Trophoblast cell (in vitro differentiated cells and primary cell): ENCODE measurements around the gene RPL15.
"Not testable (repeated sequence)": the region's sequence is repeated elsewhere in the genome, so short reads cannot be mapped to it uniquely, and the experiment has no call there.

Experiments
- DNase-seq, 2 donors: peaks; one replicate each; pipeline ENCODE4 v3.0.0-alpha.2; 2016
- H2AFZ ChIP-seq: 2 replicates; pipeline ENCODE4 v1.6.1; 2013; ENCODE audit warnings: low read length, moderate library complexity, mild to moderate bottlenecking; ENCODE audit not compliant: insufficient read depth, poor library complexity
- H2AK5ac ChIP-seq: 2 replicates; pipeline ENCODE4 v1.6.1; 2013; ENCODE audit warnings: mild to moderate bottlenecking, low read length
- H2BK120ac ChIP-seq: 2 replicates; pipeline ENCODE4 v1.6.1; 2013; ENCODE audit warnings: low read length, mild to moderate bottlenecking, moderate library complexity; ENCODE audit not compliant: insufficient read depth, poor library complexity
- H2BK12ac ChIP-seq: 2 replicates; pipeline ENCODE4 v1.6.1; 2013; ENCODE audit warnings: mild to moderate bottlenecking, low read length, moderate library complexity
- H2BK5ac ChIP-seq: 2 replicates; pipeline ENCODE4 v1.6.1; 2013; ENCODE audit warnings: low read length, low read depth, moderate library complexity, mild to moderate bottlenecking; ENCODE audit not compliant: poor library complexity
- H3K14ac ChIP-seq: 2 replicates; pipeline ENCODE4 v1.6.1; 2013; ENCODE audit warnings: mild to moderate bottlenecking, low read length
- H3K18ac ChIP-seq: 2 replicates; pipeline ENCODE4 v1.6.1; 2013; ENCODE audit warnings: mild to moderate bottlenecking, low read length
- H3K23ac ChIP-seq: 2 replicates; pipeline ENCODE4 v1.6.1; 2013; ENCODE audit warnings: low read length
- H3K27ac ChIP-seq: 2 replicates; pipeline ENCODE4 v1.5.1; 2013; ENCODE audit warnings: low read depth, mild to moderate bottlenecking, inconsistent platforms, low read length, moderate library complexity
- H3K27me3 ChIP-seq: 2 replicates; pipeline ENCODE4 v1.6.1; 2013; ENCODE audit warnings: inconsistent platforms, mild to moderate bottlenecking, low read length, moderate library complexity; ENCODE audit not compliant: insufficient read depth
- H3K36me3 ChIP-seq, 2 experiments: 1 replicate in 1 of 2; 2 replicates in 1 of 2; pipeline ENCODE4 v1.6.1; 2013; ENCODE audit warnings: low read length in 2 of 2, mild to moderate bottlenecking in 2 of 2, moderate library complexity in 1 of 2; ENCODE audit not compliant: insufficient read depth in 2 of 2, control insufficient read depth in 1 of 2
- H3K4ac ChIP-seq: 2 replicates; pipeline ENCODE4 v1.6.1; 2013; ENCODE audit warnings: low read depth, mild to moderate bottlenecking, low read length, moderate library complexity
- H3K4me1 ChIP-seq, 2 experiments: 1 replicate in 1 of 2; 2 replicates in 1 of 2; pipeline ENCODE4 v1.6.1; 2013; ENCODE audit warnings: low read length in 2 of 2, mild to moderate bottlenecking in 2 of 2, moderate library complexity in 1 of 2; ENCODE audit not compliant: insufficient read depth in 2 of 2, control insufficient read depth in 1 of 2
- H3K4me2 ChIP-seq: 2 replicates; pipeline ENCODE4 v1.6.1; 2013; ENCODE audit warnings: inconsistent platforms, mild to moderate bottlenecking, low read length, moderate library complexity
- H3K4me3 ChIP-seq: 2 replicates; pipeline ENCODE4 v1.5.1; 2013; ENCODE audit warnings: mild to moderate bottlenecking, low read depth, low read length, inconsistent platforms
- H3K79me1 ChIP-seq: one replicate; pipeline ENCODE4 v1.6.1; 2013; ENCODE audit warnings: low read length
- H3K79me2 ChIP-seq: 2 replicates; pipeline ENCODE4 v1.6.1; 2013; ENCODE audit warnings: low read length, mild to moderate bottlenecking; ENCODE audit not compliant: control insufficient read depth, insufficient read depth, poor library complexity
- H3K9ac ChIP-seq: 2 replicates; pipeline ENCODE4 v1.6.1; 2013; ENCODE audit warnings: mild to moderate bottlenecking, low read length
- H3K9me3 ChIP-seq: 2 replicates; pipeline ENCODE4 v1.6.1; 2013; ENCODE audit warnings: low read depth, mild to moderate bottlenecking, control low read depth, inconsistent platforms, low read length; ENCODE audit not compliant: insufficient read depth
- H4K12ac ChIP-seq: 2 replicates; pipeline ENCODE4 v1.6.1; 2013; ENCODE audit warnings: low read depth, mild to moderate bottlenecking, low read length, moderate library complexity
- H4K8ac ChIP-seq: 2 replicates; pipeline ENCODE4 v1.6.1; 2013; ENCODE audit warnings: low read depth, mild to moderate bottlenecking, low read length, moderate library complexity
- H4K91ac ChIP-seq: one replicate; pipeline ENCODE4 v1.6.1; 2013; ENCODE audit warnings: low read depth, mild to moderate bottlenecking, low read length, moderate library complexity
- WGBS: extraction: QIAGEN DNeasy Blood & Tissue Kit; methylation state at CpG from one replicate; pipeline ENCODE4 v1.1.7; 2013; ENCODE audit warnings: missing lambda C conversion rate; ENCODE audit not compliant: insufficient read length, insufficient coverage; ENCODE audit errors: extremely low coverage; 5-methylcytosine and 5-hydroxymethylcytosine counted together

The RPL15 gene

DNA sequence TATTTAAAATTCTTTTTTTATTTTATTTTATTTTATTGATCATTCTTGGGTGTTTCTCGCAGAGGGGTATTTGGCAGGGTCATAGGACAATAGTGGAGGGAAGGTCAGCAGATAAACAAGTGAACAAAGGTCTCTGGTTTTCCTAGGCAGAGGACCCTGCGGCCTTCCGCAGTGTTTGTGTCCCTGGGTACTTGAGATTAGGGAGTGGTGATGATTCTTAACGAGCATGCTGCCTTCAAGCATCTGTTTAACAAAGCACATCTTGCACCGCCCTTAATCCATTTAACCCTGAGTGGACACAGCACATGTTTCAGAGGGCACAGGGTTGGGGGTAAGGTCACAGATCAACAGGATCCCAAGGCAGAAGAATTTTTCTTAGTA lies 46.3 kb upstream of the RPL15 start:
- H2BK12ac ChIP-seq, DNase-seq, H4K8ac ChIP-seq, H3K4me2 ChIP-seq, H3K36me3 ChIP-seq, H2BK5ac ChIP-seq, H3K9ac ChIP-seq, H3K4me1 ChIP-seq, H4K91ac ChIP-seq, H4K12ac ChIP-seq, H3K9me3 ChIP-seq, H3K14ac ChIP-seq, H3K4ac ChIP-seq, H3K79me1 ChIP-seq, H3K27me3 ChIP-seq, H3K23ac ChIP-seq, H2AK5ac ChIP-seq, H2AFZ ChIP-seq, H2BK120ac ChIP-seq, H3K4me3 ChIP-seq, H3K27ac ChIP-seq, H3K79me2 ChIP-seq, H3K18ac ChIP-seq: not testable (repeated sequence)
- WGBS = no CpG with 5 or more reads among the region's 5 CpGs

DNA sequence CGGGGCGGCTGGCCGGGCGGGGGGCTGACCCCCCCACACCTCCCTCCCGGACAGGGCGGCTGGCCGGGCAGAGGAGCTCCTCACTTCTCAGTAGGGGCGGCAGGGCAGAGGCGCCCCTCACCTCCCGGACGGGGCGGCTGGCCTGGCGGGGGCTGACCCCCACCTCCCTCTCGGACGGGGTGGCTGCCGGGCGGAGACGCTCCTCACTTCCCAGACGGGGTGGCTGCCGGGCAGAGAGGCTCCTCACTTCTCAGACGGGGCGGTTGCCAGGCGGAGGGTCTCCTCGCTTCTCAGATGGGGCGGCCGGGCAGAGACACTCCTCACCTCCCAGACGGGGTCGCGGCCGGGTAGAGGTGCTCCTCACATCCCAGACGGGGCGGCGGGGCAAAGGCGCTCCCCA lies 45.6 kb upstream of the RPL15 start:
- not testable (repeated sequence) for H3K4ac ChIP-seq, H3K27me3 ChIP-seq, H3K4me2 ChIP-seq, H3K36me3 ChIP-seq, H3K4me3 ChIP-seq, H2BK12ac ChIP-seq, H2AK5ac ChIP-seq, H3K27ac ChIP-seq, H3K23ac ChIP-seq, H3K18ac ChIP-seq, H3K79me2 ChIP-seq, H4K12ac ChIP-seq, H4K91ac ChIP-seq, H3K14ac ChIP-seq, H2BK120ac ChIP-seq, H3K79me1 ChIP-seq, DNase-seq, H3K4me1 ChIP-seq, H3K9ac ChIP-seq, H3K9me3 ChIP-seq, H2BK5ac ChIP-seq, H2AFZ ChIP-seq, H4K8ac ChIP-seq
- WGBS = no CpG with 5 or more reads among the region's 34 CpGs

GRCh38 chr3:23872330-23872729 lies 44.6 kb upstream of the RPL15 start:
- Histone ChIP-seq H4K12ac (no peak overlapping the region), H3K4ac (no peak overlapping the region), H4K8ac (no peak overlapping the region), H3K4me2 (no peak overlapping the region), H2BK5ac (no peak overlapping the region), H3K27me3 (no peaks in the 10 kb centered on the region), H3K4me3 (no peak overlapping the region), H2BK120ac (no peak overlapping the region), H2AK5ac (no peak overlapping the region), H4K91ac (no peak overlapping the region), H3K79me2 (no peaks in the 10 kb centered on the region), H3K9ac (no peak overlapping the region), H3K18ac (no peak overlapping the region), H3K23ac (no peak overlapping the region), H3K27ac (no peak overlapping the region), H2AFZ (no peak overlapping the region), H3K14ac (no peak overlapping the region), H3K4me1 (peaks cover 0 to 6% of the 10 kb centered on the region in 2 experiments), H3K9me3 (no peaks in the 10 kb centered on the region), H3K36me3 (no peaks in the 10 kb centered on the region), H3K79me1 (no peaks in the 10 kb centered on the region), H2BK12ac (no peak overlapping the region)
- WGBS = no CpG with 5 or more reads among the region's 3 CpGs
- DNase-seq = no peak

- Histone ChIP-seq H3K9ac (no peak overlapping the region), H3K23ac (no peak overlapping the region), H2BK12ac (no peak overlapping the region), H4K91ac (no peak overlapping the region), H2BK5ac (no peak overlapping the region), H4K8ac (no peak overlapping the region), H3K14ac (no peak overlapping the region), H3K27ac (no peak overlapping the region), H3K4me2 (no peak overlapping the region), H3K4me3 (no peak overlapping the region), H3K79me2 (no peaks in the 10 kb centered on the region), H3K4me1 (peaks cover 0 to 6% of the 10 kb centered on the region in 2 experiments), H2AFZ (no peak overlapping the region), H3K18ac (no peak overlapping the region), H3K79me1 (no peaks in the 10 kb centered on the region), H4K12ac (no peak overlapping the region), H2BK120ac (no peak overlapping the region), H3K9me3 (no peaks in the 10 kb centered on the region), H3K4ac (no peak overlapping the region), H2AK5ac (no peak overlapping the region), H3K36me3 (peaks cover 0 to 2% of the 10 kb centered on the region in 2 experiments), H3K27me3 (no peaks in the 10 kb centered on the region)
- DNase-seq = no peak
- WGBS = no CpG with 5 or more reads among the region's 2 CpGs
Observed at GRCh38 chr3:23873941-23874340, 43.0 kb upstream of the RPL15 start.
